HepG2 (cell line): Measurements from ENCODE around the gene MORN1.

Source experiments
- POLR2A ChIP-seq, 2 experiments: IDR thresholded peaks; 2 replicates each; pipeline ENCODE4 v1.6.1; 2011; ENCODE audit warnings: low read depth in 2 of 2, low read length in 2 of 2, mild to moderate bottlenecking in 1 of 2, moderate library complexity in 1 of 2; ENCODE audit not compliant: insufficient read depth in 1 of 2
- PRDM15 ChIP-seq: sonication (generic); formaldehyde crosslinking; IDR thresholded peaks from 2 replicates; pipeline ENCODE4 v1.4.0; 2020; ENCODE audit warnings: missing genetic modification reagents
- RFXANK ChIP-seq: IDR thresholded peaks from 2 replicates; pipeline ENCODE4 v1.6.1; 2016

GRCh38 chr1:2411801-2412394 lies 20.5 kb upstream of the MORN1 start:
- no peak for TF ChIP-seq RFXANK (CRISPR knock-in tag)
- no peak for TF ChIP-seq POLR2A (IDR thresholded peaks at IDR 0.05; ENCODE audit: insufficient read depth in 1 of 2, low read depth in 2 of 2, low read length in 2 of 2)
- no peak for TF ChIP-seq PRDM15 (CRISPR knock-in tag)
